ENCODE data around the gene TNFRSF1B.

Gene TNFRSF1B

GRCh38 chr1:12147201-12147701 is 19.5 kb upstream of the TNFRSF1B start:
- TF ChIP-seq CTCF (IDR thresholded peaks at IDR 0.05; ENCODE audit: low read depth, low read length): no peak
- DNase-seq (ENCODE audit: extremely low read depth, low read depth): no peak

GRCh38 chr1:12148160-12148957 is 18.4 kb upstream of the TNFRSF1B start:
- TF ChIP-seq CTCF (IDR thresholded peaks at IDR 0.05; ENCODE audit: low read depth, low read length): no peak
- DNase-seq (ENCODE audit: extremely low read depth, low read depth): no peak

- no peak for DNase-seq (ENCODE audit: extremely low read depth, low read depth)
Measured at GRCh38 chr1:12148958-12149790, 17.6 kb upstream of the TNFRSF1B start.

GRCh38 chr1:12149791-12150175 is 17.0 kb upstream of the TNFRSF1B start:
- no peak for DNase-seq (ENCODE audit: extremely low read depth, low read depth)
- TF ChIP-seq CTCF (IDR thresholded peaks at IDR 0.05; ENCODE audit: low read depth, low read length): no peak

More at GRCh38 chr1:12148958-12149790, 17.6 kb upstream of the TNFRSF1B start:
- no peak for TF ChIP-seq CTCF (IDR thresholded peaks at IDR 0.05; ENCODE audit: low read depth, low read length)

GRCh38 chr1:12150456-12151200 is 16.2 kb upstream of the TNFRSF1B start:
- TF ChIP-seq CTCF (IDR thresholded peaks at IDR 0.05; ENCODE audit: low read depth, low read length): no peak
- no peak for DNase-seq (ENCODE audit: extremely low read depth, low read depth)

- no peak for DNase-seq (ENCODE audit: extremely low read depth, low read depth)
- TF ChIP-seq CTCF (IDR thresholded peaks at IDR 0.05; ENCODE audit: low read depth, low read length): no peak
Measured at GRCh38 chr1:12151465-12151864, 15.3 kb upstream of the TNFRSF1B start.
